HepG2 (cell line): ENCODE measurements around the gene DOCK3. TPM values are rescaled to one million over a fixed set of nuclear protein-coding genes. Genes with fewer than 3 reads are reported as not detected.

Experiments
- BHLHE40 ChIP-seq: IDR thresholded peaks from 2 replicates; pipeline ENCODE4 v1.6.1; 2011; ENCODE audit warnings: low read length, improper control_type of control experiment
- polyA plus RNA-seq, 8 experiments: library from polyadenylated mRNA; depleted of rRNA in 3 of 8; stranded (reverse) in 7 of 8; unstranded in 1 of 8; fragments of >200 nt; fragmentation: Illumina TruSeq in 4 of 8; extraction: Trizol in 4 of 8; gene quantifications; 2 replicates each; pipeline versions ENCODE4 v1.2.1 to v1.2.3, GENCODE V29; 2011 to 2016; ENCODE audit warnings: low read depth in 4 of 8, missing spikeins in 1 of 8, mixed read lengths in 1 of 8; ENCODE audit not compliant: insufficient read depth in 1 of 8
- total RNA-seq, 5 experiments: library from RNA; depleted of rRNA; stranded (reverse); fragments of >200 nt; fragmentation: Illumina TruSeq; extraction: Trizol; gene quantifications; 2 replicates each; pipeline ENCODE4 v1.2.3, GENCODE V29; 2016; ENCODE audit warnings: low read depth in 1 of 5
- TF ChIP-seq, protein P1 (sequence below): sonication (generic); formaldehyde crosslinking; IDR thresholded peaks from 2 replicates; pipeline ENCODE4 v1.4.0; 2020; ENCODE audit warnings: mild to moderate bottlenecking, missing genetic modification reagents

Gene DOCK3
- total and polyA plus RNA-seq, 2 of the 13 experiments (the other 11 are each of a cell fraction or from before 2014, with no cell fraction given) = not detected

DNA sequence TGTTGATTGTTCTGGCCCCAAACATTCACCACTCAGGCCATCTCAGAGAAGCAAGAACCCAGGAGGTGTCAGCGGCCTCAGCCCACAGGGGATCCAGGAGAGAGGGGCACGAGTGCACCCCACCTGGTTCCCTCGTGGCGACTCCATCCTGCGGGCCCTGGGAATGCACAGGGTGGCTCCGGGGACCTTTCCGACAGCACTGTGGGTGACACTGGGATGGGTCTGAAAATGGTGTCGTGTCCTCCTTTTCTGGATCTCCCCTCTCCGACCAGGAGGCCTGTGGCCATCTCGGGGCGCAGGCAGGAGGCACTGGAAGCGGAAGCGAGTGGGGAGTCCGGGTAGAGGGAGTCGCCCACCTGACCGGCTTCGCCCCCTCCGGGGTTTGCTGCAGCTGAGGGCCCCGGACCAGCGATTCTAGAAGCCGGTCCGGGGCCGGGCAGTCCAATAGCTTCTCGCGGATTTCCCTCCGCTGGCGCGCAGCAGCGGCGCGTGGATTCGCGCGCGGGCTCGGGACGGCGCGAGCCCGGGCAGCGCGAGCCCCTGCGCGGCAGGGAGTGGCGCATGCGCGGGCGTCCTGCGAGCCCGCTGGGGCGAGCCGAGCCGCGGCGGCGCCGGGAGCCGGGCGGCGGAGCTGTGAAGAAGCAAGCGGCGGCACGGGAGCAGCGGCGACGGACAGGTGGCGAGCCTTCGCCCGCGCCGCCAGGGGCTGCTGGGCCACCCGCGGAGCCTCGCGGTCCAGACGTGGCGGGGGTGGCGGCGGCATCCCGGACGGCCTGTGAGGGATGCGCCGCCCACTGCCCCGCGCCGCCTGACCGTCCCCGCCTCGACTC lies at the start of gene DOCK3 (continued):
- TF ChIP-seq, protein P1, sequence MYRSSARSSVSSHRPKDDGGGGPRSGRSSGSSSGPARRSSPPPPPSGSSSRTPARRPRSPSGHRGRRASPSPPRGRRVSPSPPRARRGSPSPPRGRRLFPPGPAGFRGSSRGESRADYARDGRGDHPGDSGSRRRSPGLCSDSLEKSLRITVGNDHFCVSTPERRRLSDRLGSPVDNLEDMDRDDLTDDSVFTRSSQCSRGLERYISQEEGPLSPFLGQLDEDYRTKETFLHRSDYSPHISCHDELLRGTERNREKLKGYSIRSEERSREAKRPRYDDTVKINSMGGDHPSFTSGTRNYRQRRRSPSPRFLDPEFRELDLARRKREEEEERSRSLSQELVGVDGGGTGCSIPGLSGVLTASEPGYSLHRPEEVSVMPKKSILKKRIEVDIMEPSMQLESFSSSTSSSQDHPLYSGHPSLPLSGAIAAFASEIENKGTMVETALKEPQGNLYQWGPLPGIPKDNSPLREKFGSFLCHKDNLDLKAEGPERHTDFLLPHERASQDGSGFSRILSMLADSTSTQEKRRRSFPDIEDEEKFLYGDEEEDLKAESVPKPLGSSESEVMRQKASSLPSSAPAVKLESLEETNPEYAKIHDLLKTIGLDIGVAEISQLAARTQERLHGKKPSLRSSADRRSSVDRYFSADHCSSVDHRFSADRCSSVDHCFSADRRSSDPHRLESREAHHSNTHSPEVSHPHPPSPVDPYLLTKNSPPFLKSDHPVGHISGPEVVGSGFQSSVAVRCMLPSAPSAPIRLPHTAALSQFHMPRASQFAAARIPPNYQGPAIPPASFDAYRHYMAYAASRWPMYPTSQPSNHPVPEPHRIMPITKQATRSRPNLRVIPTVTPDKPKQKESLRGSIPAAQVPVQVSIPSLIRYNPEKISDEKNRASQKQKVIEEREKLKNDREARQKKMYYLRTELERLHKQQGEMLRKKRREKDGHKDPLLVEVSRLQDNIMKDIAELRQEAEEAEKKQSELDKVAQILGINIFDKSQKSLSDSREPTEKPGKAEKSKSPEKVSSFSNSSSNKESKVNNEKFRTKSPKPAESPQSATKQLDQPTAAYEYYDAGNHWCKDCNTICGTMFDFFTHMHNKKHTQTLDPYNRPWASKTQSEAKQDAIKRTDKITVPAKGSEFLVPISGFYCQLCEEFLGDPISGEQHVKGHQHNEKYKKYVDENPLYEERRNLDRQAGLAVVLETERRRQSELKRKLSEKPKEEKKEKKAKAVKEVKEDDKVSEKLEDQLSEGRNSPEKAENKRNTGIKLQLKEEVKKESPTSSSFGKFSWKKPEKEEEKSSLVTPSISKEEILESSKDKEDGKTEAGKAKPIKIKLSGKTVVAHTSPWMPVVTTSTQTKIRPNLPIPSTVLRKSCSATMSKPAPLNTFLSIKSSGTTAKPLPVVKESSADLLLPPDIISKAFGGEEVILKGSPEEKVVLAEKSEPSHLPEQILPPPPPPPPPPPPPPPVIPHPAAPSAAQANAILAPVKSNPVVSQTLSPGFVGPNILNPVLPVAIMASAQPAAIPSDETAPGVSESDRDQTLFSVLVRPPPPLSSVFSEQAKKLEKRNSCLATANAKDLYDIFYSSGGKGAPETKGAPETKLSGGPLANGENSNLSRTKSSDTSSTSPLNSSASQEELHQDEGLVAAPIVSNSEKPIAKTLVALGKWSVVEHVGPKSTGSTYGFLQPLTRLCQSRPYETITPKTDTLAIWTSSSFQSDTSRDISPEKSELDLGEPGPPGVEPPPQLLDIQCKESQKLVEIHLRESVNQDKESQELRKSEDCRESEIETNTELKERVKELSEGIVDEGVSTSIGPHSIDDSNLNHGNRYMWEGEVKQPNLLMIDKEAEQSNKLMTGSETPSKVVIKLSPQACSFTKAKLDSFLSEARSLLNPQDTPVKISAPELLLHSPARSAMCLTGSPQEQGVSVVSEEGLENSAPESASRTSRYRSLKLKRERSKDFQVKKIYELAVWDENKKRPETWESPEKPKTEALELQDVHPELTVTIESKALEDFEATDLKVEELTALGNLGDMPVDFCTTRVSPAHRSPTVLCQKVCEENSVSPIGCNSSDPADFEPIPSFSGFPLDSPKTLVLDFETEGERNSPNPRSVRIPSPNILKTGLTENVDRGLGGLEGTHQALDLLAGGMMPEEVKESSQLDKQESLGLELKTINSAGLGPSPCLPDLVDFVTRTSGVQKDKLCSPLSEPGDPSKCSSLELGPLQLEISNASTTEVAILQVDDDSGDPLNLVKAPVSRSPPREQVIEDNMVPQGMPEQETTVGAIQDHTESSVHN (CRISPR knock-in tag) = no peak
- TF ChIP-seq BHLHE40 = peak; percentile 77
